Trophoblast cell (in vitro differentiated cells and primary cell): ENCODE results near the gene FAAP24. TPM values are rescaled to one million over a fixed set of nuclear protein-coding genes. Genes with fewer than 3 reads are reported as not detected.

ENCODE experiments used
- DNase-seq, 2 donors: peaks; one replicate each; pipeline ENCODE4 v3.0.0-alpha.2; 2016
- H2AFZ ChIP-seq: 2 replicates; pipeline ENCODE4 v1.6.1; 2013; ENCODE audit warnings: low read length, moderate library complexity, mild to moderate bottlenecking; ENCODE audit not compliant: insufficient read depth, poor library complexity
- H2AK5ac ChIP-seq: 2 replicates; pipeline ENCODE4 v1.6.1; 2013; ENCODE audit warnings: mild to moderate bottlenecking, low read length
- H2BK120ac ChIP-seq: 2 replicates; pipeline ENCODE4 v1.6.1; 2013; ENCODE audit warnings: low read length, mild to moderate bottlenecking, moderate library complexity; ENCODE audit not compliant: insufficient read depth, poor library complexity
- H2BK12ac ChIP-seq: 2 replicates; pipeline ENCODE4 v1.6.1; 2013; ENCODE audit warnings: mild to moderate bottlenecking, low read length, moderate library complexity
- H2BK5ac ChIP-seq: 2 replicates; pipeline ENCODE4 v1.6.1; 2013; ENCODE audit warnings: low read length, low read depth, moderate library complexity, mild to moderate bottlenecking; ENCODE audit not compliant: poor library complexity
- H3K14ac ChIP-seq: 2 replicates; pipeline ENCODE4 v1.6.1; 2013; ENCODE audit warnings: mild to moderate bottlenecking, low read length
- H3K18ac ChIP-seq: 2 replicates; pipeline ENCODE4 v1.6.1; 2013; ENCODE audit warnings: mild to moderate bottlenecking, low read length
- H3K23ac ChIP-seq: 2 replicates; pipeline ENCODE4 v1.6.1; 2013; ENCODE audit warnings: low read length
- H3K27ac ChIP-seq: 2 replicates; pipeline ENCODE4 v1.5.1; 2013; ENCODE audit warnings: low read depth, mild to moderate bottlenecking, inconsistent platforms, low read length, moderate library complexity
- H3K27me3 ChIP-seq: 2 replicates; pipeline ENCODE4 v1.6.1; 2013; ENCODE audit warnings: inconsistent platforms, mild to moderate bottlenecking, low read length, moderate library complexity; ENCODE audit not compliant: insufficient read depth
- H3K36me3 ChIP-seq, 2 experiments: 1 replicate in 1 of 2; 2 replicates in 1 of 2; pipeline ENCODE4 v1.6.1; 2013; ENCODE audit warnings: low read length in 2 of 2, mild to moderate bottlenecking in 2 of 2, moderate library complexity in 1 of 2; ENCODE audit not compliant: insufficient read depth in 2 of 2, control insufficient read depth in 1 of 2
- H3K4ac ChIP-seq: 2 replicates; pipeline ENCODE4 v1.6.1; 2013; ENCODE audit warnings: low read depth, mild to moderate bottlenecking, low read length, moderate library complexity
- H3K4me1 ChIP-seq, 2 experiments: 1 replicate in 1 of 2; 2 replicates in 1 of 2; pipeline ENCODE4 v1.6.1; 2013; ENCODE audit warnings: low read length in 2 of 2, mild to moderate bottlenecking in 2 of 2, moderate library complexity in 1 of 2; ENCODE audit not compliant: insufficient read depth in 2 of 2, control insufficient read depth in 1 of 2
- H3K4me2 ChIP-seq: 2 replicates; pipeline ENCODE4 v1.6.1; 2013; ENCODE audit warnings: inconsistent platforms, mild to moderate bottlenecking, low read length, moderate library complexity
- H3K4me3 ChIP-seq: 2 replicates; pipeline ENCODE4 v1.5.1; 2013; ENCODE audit warnings: mild to moderate bottlenecking, low read depth, low read length, inconsistent platforms
- H3K79me1 ChIP-seq: one replicate; pipeline ENCODE4 v1.6.1; 2013; ENCODE audit warnings: low read length
- H3K79me2 ChIP-seq: 2 replicates; pipeline ENCODE4 v1.6.1; 2013; ENCODE audit warnings: low read length, mild to moderate bottlenecking; ENCODE audit not compliant: control insufficient read depth, insufficient read depth, poor library complexity
- H3K9ac ChIP-seq: 2 replicates; pipeline ENCODE4 v1.6.1; 2013; ENCODE audit warnings: mild to moderate bottlenecking, low read length
- H3K9me3 ChIP-seq: 2 replicates; pipeline ENCODE4 v1.6.1; 2013; ENCODE audit warnings: low read depth, mild to moderate bottlenecking, control low read depth, inconsistent platforms, low read length; ENCODE audit not compliant: insufficient read depth
- H4K12ac ChIP-seq: 2 replicates; pipeline ENCODE4 v1.6.1; 2013; ENCODE audit warnings: low read depth, mild to moderate bottlenecking, low read length, moderate library complexity
- H4K8ac ChIP-seq: 2 replicates; pipeline ENCODE4 v1.6.1; 2013; ENCODE audit warnings: low read depth, mild to moderate bottlenecking, low read length, moderate library complexity
- H4K91ac ChIP-seq: one replicate; pipeline ENCODE4 v1.6.1; 2013; ENCODE audit warnings: low read depth, mild to moderate bottlenecking, low read length, moderate library complexity
- WGBS: extraction: QIAGEN DNeasy Blood & Tissue Kit; methylation state at CpG from one replicate; pipeline ENCODE4 v1.1.7; 2013; ENCODE audit warnings: missing lambda C conversion rate; ENCODE audit not compliant: insufficient read length, insufficient coverage; ENCODE audit errors: extremely low coverage; 5-methylcytosine and 5-hydroxymethylcytosine counted together
- polyA plus RNA-seq: library from polyadenylated mRNA; stranded (reverse); fragments of 200-250 nt; gene quantifications from 2 replicates; pipeline ENCODE4 v1.2.3, GENCODE V29; 2013

FAAP24 gene
- 4.5 and 4.6 TPM in 2 replicates for polyA plus RNA-seq

GRCh38 chr19:32971715-32972540, at the start of gene FAAP24, which contains the start of gene CEP89:
FAAP24 (plus strand) TSS chr19:32972242; CDS start chr19:32973197, 955 bp downstream.
CEP89 (minus strand) TSS chr19:32971958; CDS start chr19:32971874, 84 bp downstream.
- Histone ChIP-seq H4K91ac (peak within 1 kb of the TSS; percentile 40), H3K4ac (peak within 1 kb of the TSS; percentile 84), H3K14ac (peak within 1 kb of the TSS; percentile 1), H3K79me2 (peaks cover 4% of the 10 kb centered on the region), H4K12ac (peak within 1 kb of the TSS; percentile 33), H3K27ac (no peak within 1 kb of the TSS), H3K9me3 (no peaks in the 10 kb centered on the region), H4K8ac (peak within 1 kb of the TSS; percentile 82), H3K23ac (no peak within 1 kb of the TSS), H3K27me3 (no peaks in the 10 kb centered on the region), H2AFZ (peak within 1 kb of the TSS; percentile 4), H2BK5ac (peak within 1 kb of the TSS; percentile 7), H3K79me1 (peaks cover 3% of the 10 kb centered on the region), H2AK5ac (peak within 1 kb of the TSS; percentile 59), H3K18ac (peak within 1 kb of the TSS; percentile 14), H3K36me3 (peaks cover 8 to 11% of the 10 kb centered on the region in 2 experiments), H2BK12ac (no peak within 1 kb of the TSS), H2BK120ac (no peak within 1 kb of the TSS), H3K9ac (peak within 1 kb of the TSS; percentile 71), H3K4me2 (peak within 1 kb of the TSS; percentile 82), H3K4me1 (peaks cover 3 to 4% of the 10 kb centered on the region in 2 experiments), H3K4me3 (peak within 1 kb of the TSS; percentile 85)
- WGBS = no CpG with 5 or more reads among the region's 57 CpGs
- peak; percentile 99 to 100 for DNase-seq

GRCh38 chr19:32924200-32924599, 47.8 kb upstream of the FAAP24 start:
- no peak overlapping the region for H3K9ac ChIP-seq
- H3K9me3 ChIP-seq = peaks cover 4% of the 10 kb centered on the region
- H2BK120ac ChIP-seq = no peak overlapping the region
- no peak overlapping the region for H3K4me3 ChIP-seq
- no peak overlapping the region for H3K23ac ChIP-seq
- H3K36me3 ChIP-seq = peaks cover 16 to 29% of the 10 kb centered on the region in 2 experiments
- no peaks in the 10 kb centered on the region for H3K4me1 ChIP-seq
- H4K8ac ChIP-seq = no peak overlapping the region
- H2AK5ac ChIP-seq = no peak overlapping the region
- no peak overlapping the region for H3K14ac ChIP-seq
- no peak overlapping the region for H3K4me2 ChIP-seq
- DNase-seq = no peak
- H3K27ac ChIP-seq = no peak overlapping the region
- H3K4ac ChIP-seq = no peak overlapping the region
- H3K18ac ChIP-seq = no peak overlapping the region
- no peak overlapping the region for H2BK12ac ChIP-seq
- H2BK5ac ChIP-seq = no peak overlapping the region
- no peak overlapping the region for H2AFZ ChIP-seq
- no peaks in the 10 kb centered on the region for H3K79me2 ChIP-seq
- H3K79me1 ChIP-seq = no peaks in the 10 kb centered on the region
- H4K91ac ChIP-seq = no peak overlapping the region
- no CpG with 5 or more reads among the region's 6 CpGs for WGBS
- H3K27me3 ChIP-seq = no peaks in the 10 kb centered on the region
- H4K12ac ChIP-seq = no peak overlapping the region

GRCh38 chr19:32928806-32929205, 43.2 kb upstream of the FAAP24 start:
- no peak overlapping the region for H2BK120ac ChIP-seq
- no peak overlapping the region for H3K18ac ChIP-seq
- no peak overlapping the region for H3K23ac ChIP-seq
- H3K79me1 ChIP-seq = no peaks in the 10 kb centered on the region
- no peak overlapping the region for H2BK5ac ChIP-seq
- H3K4me3 ChIP-seq = no peak overlapping the region
- no peak overlapping the region for H4K91ac ChIP-seq
- H3K9me3 ChIP-seq = peaks cover 4% of the 10 kb centered on the region
- no peaks in the 10 kb centered on the region for H3K4me1 ChIP-seq
- H3K4ac ChIP-seq = no peak overlapping the region
- no peak overlapping the region for H3K9ac ChIP-seq
- no CpG with 5 or more reads among the region's 2 CpGs for WGBS
- no peaks in the 10 kb centered on the region for H3K27me3 ChIP-seq
- H2AK5ac ChIP-seq = no peak overlapping the region
- no peak overlapping the region for H3K14ac ChIP-seq
- no peak overlapping the region for H4K12ac ChIP-seq
- H4K8ac ChIP-seq = no peak overlapping the region
- no peak overlapping the region for H3K27ac ChIP-seq
- H2BK12ac ChIP-seq = no peak overlapping the region
- H3K36me3 ChIP-seq = peaks cover 14 to 25% of the 10 kb centered on the region in 2 experiments
- H3K4me2 ChIP-seq = no peak overlapping the region
- no peak for DNase-seq
- H3K79me2 ChIP-seq = no peaks in the 10 kb centered on the region
- H2AFZ ChIP-seq = no peak overlapping the region

GRCh38 chr19:32930567-32930966, 41.5 kb upstream of the FAAP24 start:
- peaks cover 4% of the 10 kb centered on the region for H3K9me3 ChIP-seq
- no peak overlapping the region for H2BK12ac ChIP-seq
- no peaks in the 10 kb centered on the region for H3K27me3 ChIP-seq
- no peak overlapping the region for H3K9ac ChIP-seq
- no peak overlapping the region for H3K4ac ChIP-seq
- H3K79me2 ChIP-seq = no peaks in the 10 kb centered on the region
- H3K4me3 ChIP-seq = no peak overlapping the region
- H3K27ac ChIP-seq = no peak overlapping the region
- H4K91ac ChIP-seq = no peak overlapping the region
- H3K18ac ChIP-seq = no peak overlapping the region
- WGBS = no CpG with 5 or more reads among the region's 8 CpGs
- H2BK120ac ChIP-seq = no peak overlapping the region
- H3K14ac ChIP-seq = no peak overlapping the region
- DNase-seq = no peak
- H2BK5ac ChIP-seq = no peak overlapping the region
- no peak overlapping the region for H2AK5ac ChIP-seq
- H4K12ac ChIP-seq = no peak overlapping the region
- no peak overlapping the region for H4K8ac ChIP-seq
- no peaks in the 10 kb centered on the region for H3K79me1 ChIP-seq
- H3K4me1 ChIP-seq = no peaks in the 10 kb centered on the region
- no peak overlapping the region for H2AFZ ChIP-seq
- no peak overlapping the region for H3K23ac ChIP-seq
- no peak overlapping the region for H3K4me2 ChIP-seq
- H3K36me3 ChIP-seq = peaks cover 18 to 27% of the 10 kb centered on the region in 2 experiments
